HG03439 (cell line): ENCODE data around the gene MACF1.

Experiments used
- ATAC-seq: cut with Tn5 transposase; IDR thresholded peaks from one replicate; pipeline ENCODE4 v1.9.1; 2021; ENCODE audit warnings: mild to moderate bottlenecking, moderate library complexity; ENCODE audit not compliant: unreplicated experiment

The MACF1 gene

DNA sequence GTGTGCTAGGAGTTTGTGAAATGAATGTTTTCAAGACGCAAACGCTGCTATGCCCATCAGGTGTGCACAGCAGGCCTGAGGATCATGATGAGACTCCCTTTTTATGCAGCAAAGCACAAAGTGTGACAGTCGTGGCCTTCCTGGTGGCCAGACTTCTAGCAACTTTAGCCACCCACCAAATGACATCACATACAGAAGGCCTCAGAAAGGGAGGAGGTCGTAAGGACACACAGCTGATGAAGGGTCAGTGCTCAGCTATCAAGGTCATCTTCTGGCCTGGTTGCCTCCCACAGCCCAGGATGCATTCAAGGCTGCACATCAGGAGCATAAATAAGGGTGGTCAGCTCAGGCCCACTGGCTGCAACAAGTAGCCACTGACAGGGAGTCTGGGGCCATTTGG is 323.6 kb downstream of the MACF1 start:
- ATAC-seq, result no peak

DNA sequence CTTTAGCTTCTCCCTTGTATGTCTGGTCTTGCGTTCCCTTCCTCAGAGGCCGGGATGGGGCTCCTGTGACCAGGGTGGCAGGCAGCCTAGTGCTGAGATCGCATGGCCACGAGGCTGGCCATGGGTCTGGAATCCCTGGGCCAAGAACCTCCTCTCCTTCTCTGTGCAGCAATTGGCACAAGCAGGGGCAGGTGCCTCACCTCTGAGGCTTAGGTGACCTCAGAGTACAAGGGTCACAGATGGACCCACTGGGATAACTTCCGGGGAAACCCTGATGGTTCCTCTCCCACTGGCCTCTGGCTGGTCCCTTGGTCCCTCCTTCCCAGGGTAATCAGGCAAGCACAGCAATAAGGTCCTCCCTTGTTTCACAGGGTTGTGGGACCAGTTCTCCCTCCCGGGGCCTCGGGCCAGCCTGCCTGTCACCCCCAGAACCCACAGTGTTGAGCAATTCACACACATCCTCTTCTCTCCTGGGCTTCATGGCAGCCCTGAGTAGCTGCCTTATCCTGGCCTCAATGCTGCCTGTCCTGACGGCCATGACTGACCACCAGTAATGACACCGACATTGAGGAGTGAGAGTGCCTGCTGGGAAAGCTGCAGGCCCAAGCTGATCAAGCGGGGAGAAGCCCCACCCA is 325.5 kb downstream of the MACF1 start:
- ATAC-seq, result no peak

DNA sequence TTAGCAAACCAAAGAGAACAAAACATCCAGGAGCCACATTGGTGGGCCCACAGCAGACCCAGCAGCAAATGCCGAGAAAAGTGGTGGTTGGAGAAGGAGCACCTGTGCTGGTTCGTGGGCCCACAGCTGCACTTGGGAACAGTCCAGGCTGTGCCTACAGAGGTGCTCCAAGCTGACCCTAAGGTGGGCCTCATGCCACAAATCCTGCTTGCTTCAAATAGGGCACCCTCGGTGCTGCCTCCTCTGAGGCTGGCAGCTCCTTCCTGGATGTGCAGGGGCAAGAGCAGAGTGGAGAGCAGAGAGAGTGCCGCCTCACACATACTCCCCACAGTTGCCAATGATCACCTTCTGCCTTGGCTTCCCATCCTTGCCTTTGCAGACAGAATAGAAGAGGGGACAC is 327.0 kb downstream of the MACF1 start:
- no peak for ATAC-seq

DNA sequence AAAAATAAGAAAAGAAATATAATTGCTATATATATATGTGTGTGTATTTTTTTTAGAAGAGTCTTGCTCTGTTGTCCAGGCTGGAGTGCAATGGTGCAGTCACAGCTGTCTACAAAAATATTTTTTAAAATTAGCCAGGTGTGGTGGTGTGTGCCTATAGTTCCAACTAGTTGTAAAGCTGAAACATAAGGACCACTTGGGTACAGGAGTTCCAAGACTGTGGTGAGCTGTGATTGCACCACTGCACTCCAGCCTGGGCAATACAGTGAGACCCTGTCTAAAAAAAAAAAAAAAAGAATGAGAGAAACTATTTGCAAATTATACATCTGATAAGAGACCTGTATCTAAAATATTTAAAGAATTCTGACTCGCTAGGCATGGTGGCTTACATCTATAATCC is 328.9 kb downstream of the MACF1 start:
- ATAC-seq, result no peak
